ENCODE measurements around the gene GP9. TPM values are rescaled to one million over a fixed set of nuclear protein-coding genes. Genes with fewer than 3 reads are reported as not detected.

GP9 gene
- polyA plus RNA-seq, 2 of the 4 experiments (the other 2 are of a cell fraction), result not detected

DNA sequence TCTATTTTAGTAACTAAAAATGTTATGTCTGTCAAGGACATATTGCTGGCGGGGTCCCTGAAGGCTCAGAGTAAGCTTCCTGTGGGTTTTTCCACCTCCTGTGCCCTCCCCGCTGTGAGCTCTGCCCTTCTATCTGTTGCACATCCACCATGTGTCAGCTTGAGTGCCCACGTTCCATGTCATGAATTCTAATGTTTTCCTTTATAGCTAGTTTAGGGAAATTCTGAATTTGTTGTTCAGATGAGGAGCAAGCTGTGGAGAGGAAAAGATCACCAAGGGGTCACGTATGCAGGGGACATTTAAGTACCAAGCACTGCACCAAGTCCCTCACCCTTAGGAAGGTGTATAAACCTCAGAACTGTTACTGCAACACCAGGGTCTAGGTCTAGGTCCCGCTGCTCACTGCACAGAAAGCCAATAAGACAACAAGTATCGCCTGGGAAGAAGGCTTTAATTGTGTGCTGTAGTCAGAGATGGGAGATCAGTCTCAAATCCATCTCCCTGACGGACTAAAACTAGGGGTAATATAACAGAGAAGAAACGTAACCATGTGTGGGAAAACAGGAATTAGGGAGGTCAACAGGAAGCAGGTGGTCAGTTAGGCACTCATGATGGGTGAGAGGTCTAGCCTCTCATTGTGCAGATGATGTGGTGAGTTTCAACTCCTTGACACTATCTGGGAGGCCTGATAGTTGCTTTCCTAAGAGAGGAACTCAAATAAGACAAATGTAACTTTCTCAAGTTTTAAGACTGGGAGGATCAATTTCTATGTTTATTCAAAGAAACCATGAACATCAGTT, 9.7 kb downstream of the GP9 start:
- WGBS (ENCODE audit: missing lambda C conversion rate), result 52% methylated on average over 8 of the region's 8 CpGs
- FAIRE-seq, result no peak
- CTCF ChIA-PET, result interaction anchor here (0.6 to 2.6 kb wide), 3 partner anchors 12 to 152 kb away, joined by 3 to 16 read pairs (median 7); no protein-coding TSS in a partner anchor

DNA sequence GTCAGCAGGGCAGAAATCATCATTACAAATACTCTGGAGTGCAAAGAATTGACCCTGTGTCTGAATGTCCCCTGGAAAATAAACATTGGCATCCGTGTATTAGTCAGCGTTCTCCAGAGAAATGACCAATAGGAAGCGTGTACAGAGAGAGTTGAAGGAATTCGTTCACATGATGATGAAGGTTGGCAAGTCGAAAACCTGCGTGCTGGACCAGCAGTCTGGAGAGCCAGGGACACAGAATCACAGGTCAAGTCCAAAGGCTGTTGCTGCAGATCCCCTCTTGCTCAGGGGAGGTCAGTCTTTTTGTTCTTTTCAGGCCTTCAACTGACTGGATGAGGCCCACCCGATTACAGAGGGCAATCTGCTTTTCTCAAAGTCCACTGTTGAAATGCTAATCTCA, 16.6 kb downstream of the GP9 start:
- ATAC-seq (no peak), FAIRE-seq (no peak), DNase-seq (ENCODE audit: low read depth in 1 of 2, low spot score in 1 of 2) (peak in 1 of 2 experiments; percentile 13)
- CTCF ChIA-PET, result no interaction called here
- no peak overlapping the region for H3K27ac ChIP-seq
- WGBS (ENCODE audit: missing lambda C conversion rate), result 59% methylated on average over 7 of the region's 7 CpGs
- H3K9me3 ChIP-seq, result no peaks in the 10 kb centered on the region
- no peaks in the 10 kb centered on the region for H3K4me1 ChIP-seq
- POLR2A ChIA-PET, result no interaction called here
- H3K4me2 ChIP-seq, result no peak overlapping the region
- no peak overlapping the region for H3K4me3 ChIP-seq
- TF ChIP-seq JUNB (IDR thresholded peaks at IDR 0.05) (no peak), RNF2 (IDR thresholded peaks at IDR 0.05; ENCODE audit: borderline replicate concordance, low read depth) (no peak), EP300 (IDR thresholded peaks at IDR 0.05) (no peak), ZFP36 (IDR thresholded peaks at IDR 0.05; ENCODE audit: borderline replicate concordance, partially characterized antibody) (no peak), EHMT2 (IDR thresholded peaks at IDR 0.05; ENCODE audit: low read depth) (no peak), HEYL (CRISPR knock-in tag; IDR thresholded peaks at IDR 0.05) (no peak), SMC3 (IDR thresholded peaks at IDR 0.05) (no peak), JUN (IDR thresholded peaks at IDR 0.05) (no peak), MAZ (IDR thresholded peaks at IDR 0.05; ENCODE audit: borderline replicate concordance, low read depth, low read length) (no peak), KDM1A (IDR thresholded peaks at IDR 0.05; ENCODE audit: low read depth) (no peak), HOXA7 (CRISPR knock-in tag; IDR thresholded peaks at IDR 0.05) (no peak), NR3C1 (IDR thresholded peaks at IDR 0.05) (no peak), EHF (CRISPR knock-in tag; IDR thresholded peaks at IDR 0.05) (no peak)
- TF ChIP-seq, protein P1, sequence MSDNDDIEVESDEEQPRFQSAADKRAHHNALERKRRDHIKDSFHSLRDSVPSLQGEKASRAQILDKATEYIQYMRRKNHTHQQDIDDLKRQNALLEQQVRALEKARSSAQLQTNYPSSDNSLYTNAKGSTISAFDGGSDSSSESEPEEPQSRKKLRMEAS (IDR thresholded peaks at IDR 0.05), result no peak
- TF ChIP-seq, protein P2, sequence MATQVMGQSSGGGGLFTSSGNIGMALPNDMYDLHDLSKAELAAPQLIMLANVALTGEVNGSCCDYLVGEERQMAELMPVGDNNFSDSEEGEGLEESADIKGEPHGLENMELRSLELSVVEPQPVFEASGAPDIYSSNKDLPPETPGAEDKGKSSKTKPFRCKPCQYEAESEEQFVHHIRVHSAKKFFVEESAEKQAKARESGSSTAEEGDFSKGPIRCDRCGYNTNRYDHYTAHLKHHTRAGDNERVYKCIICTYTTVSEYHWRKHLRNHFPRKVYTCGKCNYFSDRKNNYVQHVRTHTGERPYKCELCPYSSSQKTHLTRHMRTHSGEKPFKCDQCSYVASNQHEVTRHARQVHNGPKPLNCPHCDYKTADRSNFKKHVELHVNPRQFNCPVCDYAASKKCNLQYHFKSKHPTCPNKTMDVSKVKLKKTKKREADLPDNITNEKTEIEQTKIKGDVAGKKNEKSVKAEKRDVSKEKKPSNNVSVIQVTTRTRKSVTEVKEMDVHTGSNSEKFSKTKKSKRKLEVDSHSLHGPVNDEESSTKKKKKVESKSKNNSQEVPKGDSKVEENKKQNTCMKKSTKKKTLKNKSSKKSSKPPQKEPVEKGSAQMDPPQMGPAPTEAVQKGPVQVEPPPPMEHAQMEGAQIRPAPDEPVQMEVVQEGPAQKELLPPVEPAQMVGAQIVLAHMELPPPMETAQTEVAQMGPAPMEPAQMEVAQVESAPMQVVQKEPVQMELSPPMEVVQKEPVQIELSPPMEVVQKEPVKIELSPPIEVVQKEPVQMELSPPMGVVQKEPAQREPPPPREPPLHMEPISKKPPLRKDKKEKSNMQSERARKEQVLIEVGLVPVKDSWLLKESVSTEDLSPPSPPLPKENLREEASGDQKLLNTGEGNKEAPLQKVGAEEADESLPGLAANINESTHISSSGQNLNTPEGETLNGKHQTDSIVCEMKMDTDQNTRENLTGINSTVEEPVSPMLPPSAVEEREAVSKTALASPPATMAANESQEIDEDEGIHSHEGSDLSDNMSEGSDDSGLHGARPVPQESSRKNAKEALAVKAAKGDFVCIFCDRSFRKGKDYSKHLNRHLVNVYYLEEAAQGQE (IDR thresholded peaks at IDR 0.05), result no peak

More for the DNA sequence above, 9.7 kb downstream of the GP9 start:
- Histone ChIP-seq H3K27ac (no peak overlapping the region), H3K4me1 (no peaks in the 10 kb centered on the region), H3K4me3 (no peak overlapping the region), H3K9me3 (no peaks in the 10 kb centered on the region), H3K4me2 (no peak overlapping the region)
- no peak for DNase-seq (ENCODE audit: low read depth in 1 of 2, low spot score in 1 of 2)
- POLR2A ChIA-PET, result interaction anchor here (1.0 kb wide), 1 partner anchor 91 kb away, joined by 3 read pairs; no protein-coding TSS in a partner anchor
- TF ChIP-seq ZFP36 (IDR thresholded peaks at IDR 0.05; ENCODE audit: borderline replicate concordance, partially characterized antibody) (no peak), TP53 (CRISPR knock-in tag; IDR thresholded peaks at IDR 0.05) (no peak), EP300 (IDR thresholded peaks at IDR 0.05) (no peak), ZSCAN20 (CRISPR knock-in tag; IDR thresholded peaks at IDR 0.05) (no peak), BHLHE40 (IDR thresholded peaks at IDR 0.05; ENCODE audit: low read depth, low read length) (no peak), FOXS1 (CRISPR knock-in tag; IDR thresholded peaks at IDR 0.05) (no peak), EHF (CRISPR knock-in tag; IDR thresholded peaks at IDR 0.05) (no peak), HDAC2 (IDR thresholded peaks at IDR 0.05) (no peak), RCOR1 (IDR thresholded peaks at IDR 0.05; ENCODE audit: low read depth, low read length) (no peak), MAFK (IDR thresholded peaks at IDR 0.05; ENCODE audit: partially characterized antibody) (no peak), ZNF302 (CRISPR knock-in tag; IDR thresholded peaks at IDR 0.05) (no peak), FOSL2 (IDR thresholded peaks at IDR 0.05) (no peak), FOSL2 (CRISPR knock-in tag; IDR thresholded peaks at IDR 0.05) (no peak), FOSB (CRISPR knock-in tag; IDR thresholded peaks at IDR 0.05) (no peak), ZC3H11A (IDR thresholded peaks at IDR 0.05) (no peak), CHD2 (IDR thresholded peaks at IDR 0.05; ENCODE audit: low read length, partially characterized antibody) (no peak), NR3C1 (IDR thresholded peaks at IDR 0.05) (no peak)
- TF ChIP-seq, protein P3, sequence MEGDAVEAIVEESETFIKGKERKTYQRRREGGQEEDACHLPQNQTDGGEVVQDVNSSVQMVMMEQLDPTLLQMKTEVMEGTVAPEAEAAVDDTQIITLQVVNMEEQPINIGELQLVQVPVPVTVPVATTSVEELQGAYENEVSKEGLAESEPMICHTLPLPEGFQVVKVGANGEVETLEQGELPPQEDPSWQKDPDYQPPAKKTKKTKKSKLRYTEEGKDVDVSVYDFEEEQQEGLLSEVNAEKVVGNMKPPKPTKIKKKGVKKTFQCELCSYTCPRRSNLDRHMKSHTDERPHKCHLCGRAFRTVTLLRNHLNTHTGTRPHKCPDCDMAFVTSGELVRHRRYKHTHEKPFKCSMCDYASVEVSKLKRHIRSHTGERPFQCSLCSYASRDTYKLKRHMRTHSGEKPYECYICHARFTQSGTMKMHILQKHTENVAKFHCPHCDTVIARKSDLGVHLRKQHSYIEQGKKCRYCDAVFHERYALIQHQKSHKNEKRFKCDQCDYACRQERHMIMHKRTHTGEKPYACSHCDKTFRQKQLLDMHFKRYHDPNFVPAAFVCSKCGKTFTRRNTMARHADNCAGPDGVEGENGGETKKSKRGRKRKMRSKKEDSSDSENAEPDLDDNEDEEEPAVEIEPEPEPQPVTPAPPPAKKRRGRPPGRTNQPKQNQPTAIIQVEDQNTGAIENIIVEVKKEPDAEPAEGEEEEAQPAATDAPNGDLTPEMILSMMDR (IDR thresholded peaks at IDR 0.05), result no peak
- TF ChIP-seq, protein P4, sequence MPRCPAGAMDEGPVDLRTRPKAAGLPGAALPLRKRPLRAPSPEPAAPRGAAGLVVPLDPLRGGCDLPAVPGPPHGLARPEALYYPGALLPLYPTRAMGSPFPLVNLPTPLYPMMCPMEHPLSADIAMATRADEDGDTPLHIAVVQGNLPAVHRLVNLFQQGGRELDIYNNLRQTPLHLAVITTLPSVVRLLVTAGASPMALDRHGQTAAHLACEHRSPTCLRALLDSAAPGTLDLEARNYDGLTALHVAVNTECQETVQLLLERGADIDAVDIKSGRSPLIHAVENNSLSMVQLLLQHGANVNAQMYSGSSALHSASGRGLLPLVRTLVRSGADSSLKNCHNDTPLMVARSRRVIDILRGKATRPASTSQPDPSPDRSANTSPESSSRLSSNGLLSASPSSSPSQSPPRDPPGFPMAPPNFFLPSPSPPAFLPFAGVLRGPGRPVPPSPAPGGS (IDR thresholded peaks at IDR 0.05), result no peak
- TF ChIP-seq, protein P5, sequence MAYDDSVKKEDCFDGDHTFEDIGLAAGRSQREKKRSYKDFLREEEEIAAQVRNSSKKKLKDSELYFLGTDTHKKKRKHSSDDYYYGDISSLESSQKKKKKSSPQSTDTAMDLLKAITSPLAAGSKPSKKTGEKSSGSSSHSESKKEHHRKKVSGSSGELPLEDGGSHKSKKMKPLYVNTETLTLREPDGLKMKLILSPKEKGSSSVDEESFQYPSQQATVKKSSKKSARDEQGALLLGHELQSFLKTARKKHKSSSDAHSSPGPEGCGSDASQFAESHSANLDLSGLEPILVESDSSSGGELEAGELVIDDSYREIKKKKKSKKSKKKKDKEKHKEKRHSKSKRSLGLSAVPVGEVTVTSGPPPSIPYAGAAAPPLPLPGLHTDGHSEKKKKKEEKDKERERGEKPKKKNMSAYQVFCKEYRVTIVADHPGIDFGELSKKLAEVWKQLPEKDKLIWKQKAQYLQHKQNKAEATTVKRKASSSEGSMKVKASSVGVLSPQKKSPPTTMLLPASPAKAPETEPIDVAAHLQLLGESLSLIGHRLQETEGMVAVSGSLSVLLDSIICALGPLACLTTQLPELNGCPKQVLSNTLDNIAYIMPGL (CRISPR knock-in tag; IDR thresholded peaks at IDR 0.05; ENCODE audit: borderline replicate concordance), result no peak
- TF ChIP-seq, protein P6, sequence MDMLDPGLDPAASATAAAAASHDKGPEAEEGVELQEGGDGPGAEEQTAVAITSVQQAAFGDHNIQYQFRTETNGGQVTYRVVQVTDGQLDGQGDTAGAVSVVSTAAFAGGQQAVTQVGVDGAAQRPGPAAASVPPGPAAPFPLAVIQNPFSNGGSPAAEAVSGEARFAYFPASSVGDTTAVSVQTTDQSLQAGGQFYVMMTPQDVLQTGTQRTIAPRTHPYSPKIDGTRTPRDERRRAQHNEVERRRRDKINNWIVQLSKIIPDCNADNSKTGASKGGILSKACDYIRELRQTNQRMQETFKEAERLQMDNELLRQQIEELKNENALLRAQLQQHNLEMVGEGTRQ (IDR thresholded peaks at IDR 0.05), result no peak
- no peak for ATAC-seq
